ENCODE results near the gene ZNF496. TPM values are rescaled to one million over a fixed set of nuclear protein-coding genes. Genes with fewer than 3 reads are reported as not detected.

Gene ZNF496
- total RNA-seq (2022; extraction: Qiagen RNA extraction; ENCODE audit: low read depth), result 12.6 to 21.5 TPM (median 17.4 TPM) in 5 replicates

GRCh38 chr1:247331525-247332214, at the start of gene ZNF496:
Gene ZNF496 (minus strand): TSS chr1:247331867. CDS start chr1:247329578, 2,289 bp downstream.

GRCh38 chr1:247255772-247256171, 75.9 kb downstream of the ZNF496 start, which contains the start of gene VN1R5:
Gene VN1R5 (plus strand): TSS chr1:247256072.

Other genes starting within 250 kb of the ZNF496 start
- 3.0 to 6.4 TPM (median 3.8 TPM) in 5 replicates for gene ZNF669, start 227.5 kb downstream of the ZNF496 start, total RNA-seq (2022; extraction: Qiagen RNA extraction; ENCODE audit: low read depth)
- 3.9 to 5.3 TPM (median 5.1 TPM) in 5 replicates for gene ZNF124, start 159.8 kb downstream of the ZNF496 start, total RNA-seq (2022; extraction: Qiagen RNA extraction; ENCODE audit: low read depth)
- not detected in 5 replicates for gene VN1R5, start 75.8 kb downstream of the ZNF496 start, total RNA-seq (2022; extraction: Qiagen RNA extraction; ENCODE audit: low read depth)
- gene NLRP3, start 84.3 kb upstream of the ZNF496 start, total RNA-seq (2022; extraction: Qiagen RNA extraction; ENCODE audit: low read depth), result not detected in 5 replicates
- gene OR2B11, start 126.2 kb upstream of the ZNF496 start, total RNA-seq (2022; extraction: Qiagen RNA extraction; ENCODE audit: low read depth), result not detected in 5 replicates
- gene OR2C3, start 204.6 kb upstream of the ZNF496 start, total RNA-seq (2022; extraction: Qiagen RNA extraction; ENCODE audit: low read depth), result not detected in 5 replicates
- gene GCSAML, start 217.3 kb upstream of the ZNF496 start, total RNA-seq (2022; extraction: Qiagen RNA extraction; ENCODE audit: low read depth), result not detected in 5 replicates